Measurements from ENCODE around the gene RGS19.

Gene RGS19

DNA sequence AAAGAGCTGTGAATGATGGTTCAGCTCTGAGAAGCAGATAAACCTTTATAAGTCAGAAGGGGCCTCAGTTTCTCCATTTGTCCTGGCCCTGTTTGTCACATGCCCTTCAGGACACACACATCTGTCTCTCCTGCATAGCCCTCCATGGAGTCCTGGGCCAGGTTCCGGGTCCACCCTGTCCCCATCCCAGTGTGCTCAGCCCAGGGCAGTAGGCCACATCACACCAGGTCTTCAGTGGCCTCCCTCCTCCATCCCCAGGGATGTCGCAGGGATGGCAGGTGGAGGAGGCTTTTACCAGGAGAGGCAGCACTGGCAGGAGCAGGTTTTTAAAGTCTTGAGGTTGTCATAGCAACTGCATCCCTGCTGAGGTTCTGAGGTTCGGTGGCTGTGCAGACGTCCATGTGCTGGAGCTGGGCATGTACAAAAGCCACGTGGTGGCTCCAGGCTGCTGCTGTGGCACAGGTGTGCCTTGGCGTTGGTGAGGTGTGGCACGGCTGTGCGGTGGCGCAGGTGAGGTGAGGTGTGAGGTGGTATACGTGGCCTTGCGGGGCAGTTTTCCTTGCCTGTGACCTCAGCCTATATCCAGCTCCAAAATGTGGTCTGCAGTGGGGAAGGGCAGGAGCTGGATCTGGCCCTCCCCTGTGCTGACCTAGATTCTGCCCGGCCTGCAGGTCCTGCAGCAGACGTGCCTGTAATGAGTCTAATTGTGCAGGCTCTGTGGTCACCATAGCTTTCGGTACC lies 36.0 kb upstream of the RGS19 start:
- no peaks in the 10 kb centered on the region for H3K4me1 ChIP-seq (ENCODE audit: control insufficient read depth, insufficient read depth, low read length)
- H3K36me3 ChIP-seq (ENCODE audit: control insufficient read depth, insufficient read depth, low read length) = no peaks in the 10 kb centered on the region
- H3K27ac ChIP-seq (ENCODE audit: insufficient read depth, low read depth, low read length, poor library complexity, severe bottlenecking) = no peak overlapping the region
- H3K4me3 ChIP-seq (ENCODE audit: insufficient read depth, low read depth, low read length) = no peak overlapping the region
- H3K9me3 ChIP-seq (ENCODE audit: control insufficient read depth, low read length) = no peaks in the 10 kb centered on the region
- no peaks in the 10 kb centered on the region for H3K27me3 ChIP-seq (ENCODE audit: control insufficient read depth, insufficient read depth, low read length, poor library complexity, severe bottlenecking)
- 83 to 85% methylated on average over 14 of the region's 14 CpGs for WGBS, 2 experiments

DNA sequence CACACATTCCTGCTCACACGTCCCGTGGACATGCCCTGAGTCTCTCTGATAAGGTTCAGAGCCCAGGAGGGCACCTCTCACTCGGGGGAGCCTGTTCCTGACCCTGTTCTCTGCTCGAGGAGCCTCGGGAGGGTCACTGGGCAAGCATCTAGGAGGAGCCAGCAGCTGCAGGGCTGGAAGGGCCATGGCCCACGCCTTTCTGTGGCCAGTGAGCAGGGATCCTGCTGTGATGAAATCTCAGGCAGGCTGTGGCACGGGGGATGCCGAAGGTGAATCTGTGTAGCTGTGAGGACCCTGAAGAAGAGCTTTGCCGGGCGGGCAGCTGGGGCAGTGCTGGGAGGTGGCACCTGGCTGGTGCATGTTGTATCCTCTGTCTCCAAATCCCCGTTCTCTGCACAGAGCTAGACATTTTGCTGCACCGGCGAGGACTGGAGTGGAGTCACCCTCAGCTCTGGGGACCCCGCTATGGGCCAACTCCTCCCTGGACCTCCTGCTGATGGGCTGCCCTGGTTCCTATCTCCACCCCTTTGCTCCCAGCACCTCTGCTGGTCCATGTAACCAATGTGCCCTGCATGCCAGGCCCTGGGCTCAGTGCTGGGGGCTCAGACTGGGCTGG lies 35.1 kb upstream of the RGS19 start:
- H3K4me3 ChIP-seq (ENCODE audit: insufficient read depth, low read depth, low read length) = no peak overlapping the region
- H3K9me3 ChIP-seq (ENCODE audit: control insufficient read depth, low read length) = no peaks in the 10 kb centered on the region
- H3K27ac ChIP-seq (ENCODE audit: insufficient read depth, low read depth, low read length, poor library complexity, severe bottlenecking) = no peak overlapping the region
- 90 to 91% methylated on average over 14 of the region's 14 CpGs for WGBS, 2 experiments
- no peaks in the 10 kb centered on the region for H3K36me3 ChIP-seq (ENCODE audit: control insufficient read depth, insufficient read depth, low read length)
- H3K27me3 ChIP-seq (ENCODE audit: control insufficient read depth, insufficient read depth, low read length, poor library complexity, severe bottlenecking) = no peaks in the 10 kb centered on the region
- H3K4me1 ChIP-seq (ENCODE audit: control insufficient read depth, insufficient read depth, low read length) = no peaks in the 10 kb centered on the region

DNA sequence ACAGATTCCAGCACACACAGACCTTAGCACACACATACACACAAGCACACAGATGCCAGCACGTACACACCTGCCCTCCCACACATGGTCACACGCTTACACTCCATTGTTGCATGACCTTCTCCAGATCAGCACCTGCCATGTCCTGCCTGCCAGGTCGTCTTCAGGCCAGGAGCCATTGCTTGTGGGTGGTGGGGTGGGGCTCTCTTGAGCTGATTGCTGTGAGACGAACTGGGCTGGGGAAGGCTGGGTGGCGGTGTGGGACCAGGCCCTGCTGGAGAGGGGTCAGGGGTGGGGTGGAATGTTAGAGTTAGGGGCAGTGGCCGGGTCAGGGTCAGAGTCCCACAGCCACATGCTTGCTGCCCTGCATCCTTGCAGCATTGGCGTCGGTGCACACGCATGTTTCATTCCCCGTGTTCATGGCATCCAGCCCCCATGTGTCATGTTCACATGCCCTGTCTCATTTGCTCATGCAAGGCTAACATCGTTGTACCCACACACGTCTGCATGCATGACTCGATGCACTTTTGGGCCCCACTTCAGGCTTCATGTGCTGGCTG lies 34.6 kb upstream of the RGS19 start:
- no peak overlapping the region for H3K4me3 ChIP-seq (ENCODE audit: insufficient read depth, low read depth, low read length)
- no peaks in the 10 kb centered on the region for H3K9me3 ChIP-seq (ENCODE audit: control insufficient read depth, low read length)
- no peaks in the 10 kb centered on the region for H3K27me3 ChIP-seq (ENCODE audit: control insufficient read depth, insufficient read depth, low read length, poor library complexity, severe bottlenecking)
- H3K36me3 ChIP-seq (ENCODE audit: control insufficient read depth, insufficient read depth, low read length) = no peaks in the 10 kb centered on the region
- no peak overlapping the region for H3K27ac ChIP-seq (ENCODE audit: insufficient read depth, low read depth, low read length, poor library complexity, severe bottlenecking)
- WGBS, 2 experiments = 92 to 93% methylated on average over 13 of the region's 13 CpGs
- no peaks in the 10 kb centered on the region for H3K4me1 ChIP-seq (ENCODE audit: control insufficient read depth, insufficient read depth, low read length)

DNA sequence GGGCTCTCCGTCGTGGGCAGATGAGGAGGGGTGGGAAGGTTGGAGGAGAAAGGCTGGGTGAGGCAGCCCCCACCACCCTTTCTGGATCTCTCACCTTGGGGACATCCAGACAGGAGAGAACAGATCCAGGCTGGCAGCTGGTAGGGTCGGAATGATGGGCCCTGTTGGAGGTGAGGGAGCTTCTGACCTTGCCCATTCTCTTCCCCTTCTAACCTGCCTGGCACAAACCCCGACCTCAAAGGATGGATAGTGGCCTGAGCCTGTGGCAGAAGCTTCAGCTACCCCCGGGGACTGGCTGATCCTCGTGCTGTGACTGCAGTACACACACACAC lies 34.1 kb upstream of the RGS19 start:
- Histone ChIP-seq H3K27ac (ENCODE audit: insufficient read depth, low read depth, low read length, poor library complexity, severe bottlenecking) (no peak overlapping the region), H3K4me3 (ENCODE audit: insufficient read depth, low read depth, low read length) (no peak overlapping the region), H3K9me3 (ENCODE audit: control insufficient read depth, low read length) (no peaks in the 10 kb centered on the region), H3K36me3 (ENCODE audit: control insufficient read depth, insufficient read depth, low read length) (no peaks in the 10 kb centered on the region), H3K27me3 (ENCODE audit: control insufficient read depth, insufficient read depth, low read length, poor library complexity, severe bottlenecking) (no peaks in the 10 kb centered on the region), H3K4me1 (ENCODE audit: control insufficient read depth, insufficient read depth, low read length) (no peaks in the 10 kb centered on the region)
- 85 to 89% methylated on average over 6 of the region's 6 CpGs for WGBS, 2 experiments

DNA sequence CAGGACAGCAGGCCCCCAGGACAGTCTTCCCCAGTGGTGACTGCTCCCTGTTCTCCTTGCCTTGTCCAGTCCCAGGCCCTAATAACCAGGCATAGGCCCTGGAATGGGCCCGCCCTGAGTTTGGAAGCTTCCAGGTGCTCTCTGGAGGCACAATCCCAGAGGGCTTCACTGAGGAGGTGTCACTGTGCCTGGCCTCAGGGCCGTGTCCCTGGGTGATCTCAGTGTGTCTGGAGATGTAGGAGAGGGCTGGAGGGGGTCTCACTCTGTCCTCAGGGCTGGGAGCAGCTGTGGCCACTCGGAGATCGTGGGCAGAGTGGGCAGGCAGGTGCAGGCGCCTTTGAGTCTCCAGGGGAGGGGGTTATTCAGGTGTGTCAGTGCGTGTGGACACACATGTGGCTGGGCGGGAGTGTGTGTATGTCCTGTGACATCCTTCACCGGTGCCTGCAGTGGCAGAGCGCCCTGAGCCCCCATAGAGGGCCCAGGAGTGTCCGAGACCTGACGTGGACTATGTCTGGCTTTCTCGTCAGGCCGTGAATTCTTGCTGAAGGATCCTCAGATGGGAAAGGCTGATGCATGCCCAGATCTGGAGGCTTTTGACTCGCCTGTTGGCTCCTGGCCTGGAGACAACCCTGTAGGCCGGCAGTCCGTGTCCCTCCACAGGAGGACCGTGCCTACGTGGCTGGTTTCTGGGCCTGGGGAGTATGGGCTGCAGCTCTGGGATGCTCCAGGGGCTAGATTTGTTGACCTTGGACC lies 33.5 kb upstream of the RGS19 start:
- Histone ChIP-seq H3K4me3 (ENCODE audit: insufficient read depth, low read depth, low read length) (no peak overlapping the region), H3K27me3 (ENCODE audit: control insufficient read depth, insufficient read depth, low read length, poor library complexity, severe bottlenecking) (no peaks in the 10 kb centered on the region), H3K9me3 (ENCODE audit: control insufficient read depth, low read length) (no peaks in the 10 kb centered on the region), H3K36me3 (ENCODE audit: control insufficient read depth, insufficient read depth, low read length) (no peaks in the 10 kb centered on the region), H3K27ac (ENCODE audit: insufficient read depth, low read depth, low read length, poor library complexity, severe bottlenecking) (no peak overlapping the region), H3K4me1 (ENCODE audit: control insufficient read depth, insufficient read depth, low read length) (no peaks in the 10 kb centered on the region)
- 94% methylated on average over 18 of the region's 18 CpGs for WGBS, 2 experiments

DNA sequence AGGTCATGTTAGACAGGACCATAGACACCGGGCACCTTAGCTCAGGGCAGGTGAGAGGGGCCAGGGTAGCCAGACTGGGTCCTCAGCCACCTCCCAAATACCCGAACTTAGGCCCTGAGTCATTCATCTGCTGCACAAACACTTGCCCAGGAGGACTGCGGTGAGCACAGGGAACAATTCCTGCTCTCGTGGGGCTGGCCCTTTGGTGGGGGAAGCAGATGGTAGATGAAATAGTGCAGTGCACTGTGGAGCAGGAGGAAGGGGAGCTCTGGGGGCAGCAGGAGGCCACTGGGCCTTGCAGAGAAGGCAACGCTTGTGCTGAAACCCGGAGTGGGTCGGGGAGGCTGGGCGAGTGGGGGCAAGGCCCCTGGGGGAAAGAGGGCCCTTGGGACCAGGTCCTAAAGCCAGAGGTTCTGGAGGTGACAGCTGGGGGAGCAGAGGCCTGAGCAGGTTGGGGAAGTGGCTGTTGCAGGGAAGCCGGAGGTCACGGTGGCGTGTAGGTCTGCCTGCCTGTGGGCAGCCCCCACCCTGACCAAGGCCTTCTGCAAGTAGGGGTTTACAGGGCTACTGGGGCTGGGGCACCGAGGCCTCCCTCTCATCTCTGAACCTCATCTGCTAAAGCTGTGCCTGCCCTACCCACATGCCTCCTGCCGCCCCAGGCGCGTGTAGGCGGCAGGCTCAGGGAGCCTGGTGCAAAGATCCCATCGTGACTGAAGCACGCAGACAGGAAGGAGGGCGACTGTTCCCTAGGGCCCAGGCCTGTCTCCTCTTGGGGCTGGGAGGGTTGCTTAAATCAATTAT lies 32.7 kb upstream of the RGS19 start:
- H3K4me1 ChIP-seq (ENCODE audit: control insufficient read depth, insufficient read depth, low read length) = no peaks in the 10 kb centered on the region
- H3K27ac ChIP-seq (ENCODE audit: insufficient read depth, low read depth, low read length, poor library complexity, severe bottlenecking) = no peak overlapping the region
- H3K36me3 ChIP-seq (ENCODE audit: control insufficient read depth, insufficient read depth, low read length) = no peaks in the 10 kb centered on the region
- no peaks in the 10 kb centered on the region for H3K9me3 ChIP-seq (ENCODE audit: control insufficient read depth, low read length)
- WGBS, 2 experiments = 91% methylated on average over 19 of the region's 19 CpGs
- H3K4me3 ChIP-seq (ENCODE audit: insufficient read depth, low read depth, low read length) = no peak overlapping the region
- H3K27me3 ChIP-seq (ENCODE audit: control insufficient read depth, insufficient read depth, low read length, poor library complexity, severe bottlenecking) = no peaks in the 10 kb centered on the region

DNA sequence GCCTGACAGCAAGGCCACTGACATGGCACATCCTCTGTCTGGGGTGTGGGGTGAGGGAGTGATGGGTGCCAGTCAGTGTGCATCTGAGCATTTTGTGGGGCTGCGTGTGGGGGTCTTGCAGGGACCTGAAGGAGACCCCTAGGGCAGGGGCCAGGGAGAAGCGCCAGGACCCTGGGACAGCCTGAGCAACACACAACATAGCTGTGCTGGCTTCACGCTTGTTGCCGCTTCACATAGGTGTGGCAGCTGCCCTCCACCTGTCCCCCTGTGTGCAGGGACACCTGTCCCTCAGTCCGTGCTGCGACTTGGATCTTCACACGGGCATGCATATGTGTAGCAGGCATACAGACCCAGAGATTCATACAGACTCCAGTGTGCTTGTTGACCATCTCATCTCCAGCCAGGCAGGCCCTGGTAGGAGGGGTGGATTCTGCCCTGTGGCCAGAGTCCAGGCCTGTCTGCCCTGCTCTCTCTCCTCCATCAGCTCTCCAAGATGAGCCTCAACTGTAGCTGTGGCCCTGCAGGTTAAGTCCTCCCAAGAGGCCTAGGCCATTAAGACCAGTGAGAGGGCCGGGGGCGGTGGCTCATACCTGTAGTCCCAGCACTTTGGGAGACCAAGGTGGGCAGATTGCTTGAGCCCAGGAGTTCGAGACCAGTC lies 31.2 kb upstream of the RGS19 start:
- H3K27ac ChIP-seq (ENCODE audit: insufficient read depth, low read depth, low read length, poor library complexity, severe bottlenecking) = no peak overlapping the region
- H3K27me3 ChIP-seq (ENCODE audit: control insufficient read depth, insufficient read depth, low read length, poor library complexity, severe bottlenecking) = no peaks in the 10 kb centered on the region
- H3K9me3 ChIP-seq (ENCODE audit: control insufficient read depth, low read length) = no peaks in the 10 kb centered on the region
- H3K4me3 ChIP-seq (ENCODE audit: insufficient read depth, low read depth, low read length) = no peak overlapping the region
- WGBS, 2 experiments = 94 to 96% methylated on average over 10 of the region's 10 CpGs
- H3K36me3 ChIP-seq (ENCODE audit: control insufficient read depth, insufficient read depth, low read length) = no peaks in the 10 kb centered on the region
- no peaks in the 10 kb centered on the region for H3K4me1 ChIP-seq (ENCODE audit: control insufficient read depth, insufficient read depth, low read length)

DNA sequence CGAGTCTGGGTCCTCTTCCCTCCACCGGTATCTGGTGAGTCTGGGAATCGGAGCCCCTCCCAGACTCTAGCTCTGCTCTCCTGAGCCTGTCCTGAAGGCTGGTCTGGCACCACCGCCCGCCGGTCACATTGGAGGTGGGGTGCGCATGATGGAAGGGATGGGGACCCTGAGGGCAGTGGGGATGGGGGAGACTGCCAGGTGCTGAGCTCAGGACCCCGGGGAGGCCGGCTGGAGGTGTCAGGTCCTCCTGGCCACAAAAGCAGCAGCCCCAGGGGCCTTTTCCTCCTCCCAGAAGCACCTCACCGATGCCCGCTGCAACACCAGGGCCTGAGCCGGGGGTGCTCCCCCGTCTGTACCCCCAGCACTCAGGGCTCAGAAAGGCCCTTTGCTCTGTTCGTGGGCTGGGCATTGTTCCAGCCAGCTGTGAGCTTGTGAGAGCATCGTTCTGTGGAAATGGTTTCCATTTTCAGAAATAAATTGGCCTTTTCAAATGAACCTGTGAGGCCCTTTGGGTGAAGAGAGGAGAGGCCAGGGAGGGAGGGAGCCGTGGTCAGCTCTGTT lies 30.6 kb upstream of the RGS19 start:
- Histone ChIP-seq H3K27me3 (ENCODE audit: control insufficient read depth, insufficient read depth, low read length, poor library complexity, severe bottlenecking) (no peaks in the 10 kb centered on the region), H3K4me3 (ENCODE audit: insufficient read depth, low read depth, low read length) (no peak overlapping the region), H3K36me3 (ENCODE audit: control insufficient read depth, insufficient read depth, low read length) (no peaks in the 10 kb centered on the region), H3K9me3 (ENCODE audit: control insufficient read depth, low read length) (no peaks in the 10 kb centered on the region), H3K4me1 (ENCODE audit: control insufficient read depth, insufficient read depth, low read length) (no peaks in the 10 kb centered on the region), H3K27ac (ENCODE audit: insufficient read depth, low read depth, low read length, poor library complexity, severe bottlenecking) (no peak overlapping the region)
- 91 to 92% methylated on average over 16 of the region's 16 CpGs for WGBS, 2 experiments
